AG09309 (cell line): ENCODE data around the gene FNBP1.

Experiments used
- DNase-seq: peaks from one replicate; pipeline ENCODE4 v3.0.0-alpha.2; 2010; ENCODE audit warnings: low read depth
- H3K4me3 ChIP-seq: 2 replicates; pipeline ENCODE4 v1.5.1; 2011; ENCODE audit warnings: mild to moderate bottlenecking, low read depth, low read length, moderate library complexity; ENCODE audit not compliant: control insufficient read depth
- CTCF ChIP-seq: IDR thresholded peaks from 2 replicates; pipeline ENCODE4 v1.5.1; 2011; ENCODE audit warnings: mild to moderate bottlenecking, low read depth, low read length, inconsistent platforms; ENCODE audit not compliant: insufficient read depth, control insufficient read depth; ENCODE audit errors: missing control alignments

The FNBP1 gene

GRCh38 chr9:130029223-130029973, 13.6 kb downstream of the FNBP1 start:
- DNase-seq, result no peak
- H3K4me3 ChIP-seq, result no peak overlapping the region
- TF ChIP-seq CTCF, result no peak

- no peak overlapping the region for H3K4me3 ChIP-seq
- TF ChIP-seq CTCF, result no peak
Observed at GRCh38 chr9:130028493-130029222, 14.3 kb downstream of the FNBP1 start.

GRCh38 chr9:130027533-130028365, 15.2 kb downstream of the FNBP1 start:
- TF ChIP-seq CTCF, result no peak
- H3K4me3 ChIP-seq, result no peak overlapping the region
- DNase-seq, result no peak

More at GRCh38 chr9:130028493-130029222, 14.3 kb downstream of the FNBP1 start:
- no peak for DNase-seq

- no peak for DNase-seq
- no peak for TF ChIP-seq CTCF
Observed at GRCh38 chr9:130026583-130027340, 16.2 kb downstream of the FNBP1 start.

GRCh38 chr9:130024597-130024994, 18.4 kb downstream of the FNBP1 start:
- H3K4me3 ChIP-seq, result no peak overlapping the region
- no peak for DNase-seq
- no peak for TF ChIP-seq CTCF

More at GRCh38 chr9:130026583-130027340, 16.2 kb downstream of the FNBP1 start:
- H3K4me3 ChIP-seq, result no peak overlapping the region
